ENCODE measurements around the gene ADM2. TPM values are rescaled to one million over a fixed set of nuclear protein-coding genes. Genes with fewer than 3 reads are reported as not detected.

ADM2 gene
- total and polyA plus RNA-seq, 2 experiments from 2014 or later, result 4.1 to 5.1 TPM

- Histone ChIP-seq H3K36me3 (replicated peaks; ENCODE audit: insufficient read depth, low read depth) (no peaks in the 10 kb centered on the region), H3K4me3 (no peak overlapping the region), H4K20me1 (ENCODE audit: insufficient read depth, poor library complexity, severe bottlenecking) (no peaks in the 10 kb centered on the region), H3K27me3 (no peaks in the 10 kb centered on the region), H3K4me2 (no peak overlapping the region), H3K4me1 (ENCODE audit: insufficient read depth) (peaks cover 6% of the 10 kb centered on the region), H3K9me3 (ENCODE audit: low read depth) (no peaks in the 10 kb centered on the region), H3K9me2 (replicated peaks; ENCODE audit: insufficient read depth) (no peaks in the 10 kb centered on the region), H3K79me2 (peaks cover 15% of the 10 kb centered on the region), H2AFZ (no peak overlapping the region), H3K27ac (no peak overlapping the region)
- 97% methylated on average over 24 of the region's 24 CpGs for WGBS (ENCODE audit: low lambda C conversion rate, missing lambda C conversion rate)
- DNase-seq (ENCODE audit: low spot score), result peak; percentile 3
- TF ChIP-seq CTCF (IDR thresholded peaks at IDR 0.05; ENCODE audit: poor library complexity), result no peak
- TF ChIP-seq EZH2phosphoT487 (IDR thresholded peaks at IDR 0.05; ENCODE audit: low read depth, severe bottlenecking, unreplicated experiment), result no peak
- no peak for TF ChIP-seq EZH2 (IDR thresholded peaks at IDR 0.05; ENCODE audit: borderline replicate concordance)
These were observed 21.5 kb downstream of the ADM2 start for GRCh38 chr22:50502628-50503474.

- Histone ChIP-seq H2AFZ (no peak overlapping the region), H3K9me2 (replicated peaks; ENCODE audit: insufficient read depth) (no peaks in the 10 kb centered on the region), H3K9me3 (ENCODE audit: low read depth) (no peaks in the 10 kb centered on the region), H3K4me2 (no peak overlapping the region), H3K4me1 (ENCODE audit: insufficient read depth) (peaks cover 4% of the 10 kb centered on the region), H3K4me3 (no peak overlapping the region), H3K79me2 (peaks cover 17% of the 10 kb centered on the region), H3K36me3 (replicated peaks; ENCODE audit: insufficient read depth, low read depth) (no peaks in the 10 kb centered on the region), H3K27me3 (no peaks in the 10 kb centered on the region), H4K20me1 (ENCODE audit: insufficient read depth, poor library complexity, severe bottlenecking) (no peaks in the 10 kb centered on the region), H3K27ac (no peak overlapping the region)
- DNase-seq (ENCODE audit: low spot score), result peak; percentile 8
- TF ChIP-seq CTCF (IDR thresholded peaks at IDR 0.05; ENCODE audit: poor library complexity) (no peak), EZH2 (IDR thresholded peaks at IDR 0.05; ENCODE audit: borderline replicate concordance) (no peak), EZH2phosphoT487 (IDR thresholded peaks at IDR 0.05; ENCODE audit: low read depth, severe bottlenecking, unreplicated experiment) (no peak)
- WGBS (ENCODE audit: low lambda C conversion rate, missing lambda C conversion rate), result 99% methylated on average over 14 of the region's 26 CpGs
These were observed 22.3 kb downstream of the ADM2 start for GRCh38 chr22:50503475-50504145.

- Histone ChIP-seq H2AFZ (no peak overlapping the region), H3K4me3 (no peak overlapping the region), H3K9me3 (ENCODE audit: low read depth) (no peaks in the 10 kb centered on the region), H3K79me2 (peaks cover 27% of the 10 kb centered on the region), H3K36me3 (replicated peaks; ENCODE audit: insufficient read depth, low read depth) (no peaks in the 10 kb centered on the region), H3K27ac (no peak overlapping the region), H3K4me2 (no peak overlapping the region), H4K20me1 (ENCODE audit: insufficient read depth, poor library complexity, severe bottlenecking) (no peaks in the 10 kb centered on the region), H3K27me3 (no peaks in the 10 kb centered on the region), H3K4me1 (ENCODE audit: insufficient read depth) (peaks cover 13% of the 10 kb centered on the region), H3K9me2 (replicated peaks; ENCODE audit: insufficient read depth) (no peaks in the 10 kb centered on the region)
- peak; percentile 9 for DNase-seq (ENCODE audit: low spot score)
- WGBS (ENCODE audit: low lambda C conversion rate, missing lambda C conversion rate), result 98% methylated on average over 25 of the region's 44 CpGs
- TF ChIP-seq CTCF (IDR thresholded peaks at IDR 0.05; ENCODE audit: poor library complexity) (no peak), EZH2phosphoT487 (IDR thresholded peaks at IDR 0.05; ENCODE audit: low read depth, severe bottlenecking, unreplicated experiment) (no peak), EZH2 (IDR thresholded peaks at IDR 0.05; ENCODE audit: borderline replicate concordance) (no peak)
These were observed 23.2 kb downstream of the ADM2 start for GRCh38 chr22:50504369-50505211.

Data from hepatocyte (in vitro differentiated cells).